Measurements from ENCODE around the gene C1QTNF6.
A peak's percentile ranks its signal among the peaks of the same experiment; 100 is the strongest.
"Not testable (repeated sequence)": the region's sequence is repeated elsewhere in the genome, so short reads cannot be mapped to it uniquely, and the experiment has no call there.

C1QTNF6 gene

GRCh38 chr22:37176464-37177061 lies 11.5 kb downstream of the C1QTNF6 start:
- peak in 8 of 14 donors; percentile 27 to 65 (median 46) for DNase-seq

DNA sequence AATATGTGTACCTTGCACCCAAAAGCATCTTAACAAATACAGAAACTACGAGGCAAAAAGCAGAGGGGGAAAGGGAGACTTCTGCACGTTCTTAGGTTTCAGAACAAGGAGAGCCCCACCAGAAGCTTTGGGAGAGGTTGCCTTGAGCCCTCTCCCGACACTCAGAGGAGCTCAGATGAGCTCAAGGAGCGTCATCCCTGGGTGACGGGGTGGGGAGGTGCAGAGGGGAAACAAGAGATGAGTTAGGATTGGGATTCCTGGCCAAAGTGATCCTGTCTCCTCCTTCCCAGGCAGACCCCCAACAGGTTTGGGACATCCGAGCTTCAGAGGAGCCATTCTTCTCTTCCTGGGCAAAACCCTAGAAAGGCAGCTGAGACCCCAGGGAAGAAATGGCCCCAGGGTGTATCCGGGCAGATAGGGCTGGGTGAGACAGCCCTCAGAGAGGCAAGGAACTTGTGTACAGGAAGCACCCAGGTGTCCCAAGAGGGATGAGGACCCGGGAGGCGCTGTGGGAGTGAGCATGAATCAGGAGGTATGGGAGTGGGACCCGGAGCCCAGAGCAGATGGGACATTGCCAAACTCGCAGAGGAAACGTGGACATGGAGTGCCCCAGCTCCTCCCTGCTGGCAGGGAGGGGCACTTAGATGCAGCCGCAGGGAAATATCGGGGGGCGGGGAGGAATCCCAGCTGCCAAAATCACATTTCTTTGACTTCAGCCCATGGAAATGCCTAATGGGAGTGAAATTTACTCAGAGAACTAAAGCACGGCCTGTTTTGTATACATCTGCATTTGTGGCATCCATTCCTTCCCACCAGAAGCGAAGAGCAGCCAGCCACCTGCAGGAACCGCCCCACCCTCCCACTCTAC lies 12.4 kb downstream of the C1QTNF6 start:
- no peak for DNase-seq

GRCh38 chr22:37174964-37175363 lies 13.1 kb downstream of the C1QTNF6 start:
- no peak for DNase-seq

GRCh38 chr22:37173709-37174108 lies 14.3 kb downstream of the C1QTNF6 start:
- no peak for DNase-seq

DNA sequence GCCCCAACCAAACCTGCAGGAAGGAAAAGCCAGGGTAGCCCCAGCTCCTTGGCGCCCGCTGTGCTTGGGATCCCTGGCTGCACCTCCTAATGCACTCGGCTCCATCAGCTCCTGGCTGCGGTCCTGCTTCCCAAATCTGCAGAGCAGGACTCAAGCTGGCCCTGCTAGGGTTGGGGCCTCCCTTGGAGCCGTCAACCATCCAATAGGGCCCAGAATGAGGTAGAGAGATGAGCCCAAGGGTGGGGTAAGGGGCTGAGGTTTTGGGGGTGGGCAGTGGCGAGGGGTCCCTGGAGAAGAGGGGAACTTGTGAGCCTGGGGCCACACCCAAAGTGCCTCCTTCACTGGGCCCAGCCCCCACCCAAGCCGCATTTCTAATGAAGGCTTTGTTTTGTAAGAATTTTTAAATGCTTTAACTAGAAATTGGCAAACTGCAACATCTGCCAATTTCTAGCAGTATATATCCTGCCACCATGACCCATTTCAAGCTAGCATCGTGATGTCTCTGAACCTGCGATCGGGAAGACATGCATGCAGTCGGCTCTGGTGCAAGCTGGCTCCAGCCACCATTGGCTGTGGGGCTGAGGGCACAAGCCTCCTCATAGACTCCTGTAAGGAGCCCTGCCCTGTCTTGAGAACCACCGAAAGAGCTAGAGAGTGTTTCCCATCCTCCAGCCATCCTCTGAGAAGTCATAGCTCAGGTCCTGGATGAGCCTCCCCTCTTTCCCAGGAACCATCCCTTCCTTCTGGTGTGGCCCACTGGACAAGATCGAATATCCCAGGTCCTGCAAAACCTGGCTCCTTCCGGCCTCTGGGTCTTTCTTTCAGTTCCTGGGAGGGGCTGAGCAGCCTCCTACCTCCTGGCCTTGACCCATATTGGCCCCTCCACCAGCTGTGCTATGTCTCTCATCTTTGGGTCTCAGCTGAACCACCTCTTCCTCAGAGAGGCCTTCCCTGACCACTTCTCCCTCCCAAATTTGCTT lies 15.5 kb downstream of the C1QTNF6 start:
- no peak for DNase-seq

GRCh38 chr22:37171662-37172061 lies 16.4 kb downstream of the C1QTNF6 start:
- DNase-seq: no peak

GRCh38 chr22:37170689-37171405 lies 17.2 kb downstream of the C1QTNF6 start:
- not testable (repeated sequence) for DNase-seq

GRCh38 chr22:37169947-37170688 lies 17.9 kb downstream of the C1QTNF6 start:
- no peak for DNase-seq

GRCh38 chr22:37169406-37169805 lies 18.6 kb downstream of the C1QTNF6 start:
- DNase-seq: no peak

DNA sequence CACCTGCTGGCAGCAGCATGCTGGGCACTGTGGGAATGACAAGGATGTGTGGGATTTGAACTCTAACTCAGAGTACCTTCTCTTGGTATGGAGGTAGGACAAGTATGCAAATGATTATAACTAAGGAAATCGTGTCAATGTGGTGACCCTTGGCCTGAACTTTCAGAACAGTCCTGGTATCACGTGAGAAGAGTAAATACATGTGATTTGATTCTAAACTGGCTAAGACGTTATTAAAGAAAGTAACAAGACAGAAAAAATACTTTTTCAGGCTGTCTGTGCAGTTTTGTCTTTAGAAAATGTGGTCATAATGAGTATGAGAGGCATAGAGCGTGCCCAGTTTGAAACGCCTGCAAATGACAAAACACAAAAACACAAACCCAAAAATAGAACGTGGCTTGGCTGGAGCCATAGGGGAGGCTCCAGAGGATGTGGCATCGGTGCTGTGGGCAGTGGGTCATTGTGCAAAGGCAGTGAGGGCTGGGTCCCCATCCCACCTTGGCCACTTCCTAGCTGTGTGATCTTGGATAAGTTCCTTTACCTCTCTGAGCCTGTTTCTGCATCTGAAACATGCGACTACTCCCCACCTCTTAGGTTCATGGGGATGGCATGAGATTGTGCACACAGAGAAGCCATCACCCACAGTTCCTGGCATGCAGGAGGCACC lies 19.9 kb downstream of the C1QTNF6 start:
- no peak for DNase-seq

GRCh38 chr22:37167176-37167980 lies 20.7 kb downstream of the C1QTNF6 start:
- no peak for DNase-seq

- DNase-seq: peak in 12 of 14 donors; percentile 9 to 72 (median 46)
Measured at GRCh38 chr22:37166675-37167066, 21.4 kb downstream of the C1QTNF6 start.

DNA sequence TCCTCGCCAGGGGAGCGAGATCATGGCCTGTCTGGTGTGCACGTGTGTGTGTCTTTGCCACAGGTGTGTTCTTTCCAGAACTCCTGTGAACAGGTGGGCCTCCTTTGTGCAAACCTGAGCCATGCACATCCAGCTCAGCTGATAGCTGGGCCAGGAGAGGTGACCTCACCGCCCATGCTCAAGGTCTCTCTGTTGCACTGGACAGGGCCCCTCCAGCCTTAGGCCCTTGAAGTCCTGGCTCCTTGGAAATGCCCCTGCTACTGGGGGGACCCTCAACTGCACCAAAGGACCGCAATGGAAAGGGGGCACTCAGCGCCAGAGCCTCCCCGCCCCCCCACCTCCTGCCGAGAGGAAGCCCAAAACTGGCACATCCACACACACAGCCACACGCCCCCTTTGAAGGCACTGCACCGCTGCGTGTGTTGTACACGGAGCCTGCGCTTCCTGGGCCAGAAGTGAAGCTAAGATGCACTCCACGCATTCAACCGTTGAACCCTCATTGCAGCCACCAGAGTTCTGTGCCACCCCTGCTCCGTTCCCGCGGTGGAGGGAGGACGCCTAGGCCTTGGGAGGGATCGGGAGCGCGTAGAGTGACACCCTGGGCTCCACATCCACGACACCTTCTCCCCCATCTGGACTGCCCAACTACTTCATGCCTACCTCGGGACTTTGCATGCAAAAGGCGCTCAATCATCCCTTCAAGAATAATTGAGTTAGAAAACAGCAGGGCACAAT lies 21.9 kb downstream of the C1QTNF6 start:
- peak in 1 of 14 donors; percentile 16 for DNase-seq

DNA sequence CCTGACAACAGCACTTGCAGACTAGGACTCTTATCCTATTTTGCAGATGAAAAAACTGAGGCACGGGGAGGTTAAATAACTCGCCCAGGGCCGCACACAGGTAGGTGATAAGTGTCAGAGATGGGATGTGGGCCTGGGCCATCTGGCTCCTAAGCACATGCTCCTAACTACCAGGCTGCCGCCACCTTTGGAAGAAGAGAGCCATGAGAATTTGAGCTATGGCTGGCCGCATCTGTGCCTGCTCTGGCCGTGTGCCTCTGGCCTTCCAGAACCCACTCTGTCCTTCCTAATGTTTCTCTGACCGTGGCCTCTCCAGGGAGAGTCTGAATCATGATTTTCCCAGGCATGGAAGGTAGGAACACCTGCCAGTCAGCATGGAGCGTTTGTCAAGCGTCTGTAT lies 23.0 kb downstream of the C1QTNF6 start:
- DNase-seq: no peak

DNA sequence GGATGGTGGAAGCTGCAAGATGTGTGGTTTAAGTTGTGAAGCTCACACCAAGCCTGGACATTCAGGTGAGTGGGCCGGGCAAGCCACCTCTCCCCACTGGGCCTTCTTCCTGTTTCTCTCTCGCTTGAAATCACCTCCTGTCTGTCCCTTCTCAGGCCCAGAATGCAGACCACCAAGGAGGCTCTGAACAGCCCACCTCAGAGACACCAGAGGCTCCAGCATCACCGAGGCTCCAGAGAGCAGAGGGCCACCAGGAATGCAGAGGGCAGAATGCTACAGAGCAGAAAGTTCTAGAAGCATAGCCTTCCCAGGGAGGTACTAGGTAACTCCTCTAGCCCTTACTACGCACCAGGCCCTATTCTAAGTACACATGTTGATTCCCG lies 23.6 kb downstream of the C1QTNF6 start:
- DNase-seq: no peak

DNA sequence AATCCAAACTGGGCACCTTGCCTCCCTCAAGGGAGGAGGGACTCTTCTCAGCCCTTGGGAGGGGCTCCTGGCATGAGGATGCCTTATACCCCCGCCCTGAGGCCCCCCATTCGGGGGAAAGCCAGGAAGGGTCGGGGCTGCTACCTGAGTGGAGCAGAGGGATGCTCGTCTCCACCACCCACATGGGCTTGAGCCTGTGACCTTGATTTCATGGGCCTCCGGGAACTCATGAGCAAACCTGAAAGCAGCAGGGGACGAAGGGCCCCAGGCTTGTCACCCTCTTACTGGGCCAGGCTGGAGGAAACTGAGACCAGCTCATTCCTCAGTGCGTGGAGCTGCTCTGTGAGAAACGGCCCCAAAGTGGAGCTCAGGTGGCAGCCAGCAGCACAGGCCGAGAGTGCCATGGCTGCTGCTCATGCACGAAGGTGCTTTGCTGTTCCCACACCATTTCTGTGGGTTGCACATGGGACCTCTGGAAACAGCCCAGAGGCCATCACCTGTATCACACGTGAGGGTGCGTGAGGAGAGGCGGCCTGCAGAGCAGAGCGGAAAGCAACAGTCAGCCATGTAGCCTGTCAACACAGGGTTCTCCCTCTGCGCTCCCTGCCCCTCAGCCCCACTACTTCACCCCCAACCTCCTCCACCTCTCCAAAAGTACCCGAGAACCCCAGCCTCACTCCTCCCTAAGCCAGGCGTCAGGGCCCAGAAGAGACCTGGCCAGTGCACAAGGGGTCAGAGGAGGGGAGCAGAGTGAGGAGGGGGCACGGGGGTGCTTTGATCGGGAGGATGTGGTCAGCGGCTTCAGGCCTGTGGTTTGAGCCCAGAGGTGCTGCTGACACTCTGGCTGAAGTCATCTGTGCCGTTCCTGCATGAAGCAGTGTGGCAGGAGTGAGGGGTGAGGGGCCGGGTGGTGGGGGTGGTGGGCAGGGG lies 24.2 kb downstream of the C1QTNF6 start:
- DNase-seq: no peak

DNA sequence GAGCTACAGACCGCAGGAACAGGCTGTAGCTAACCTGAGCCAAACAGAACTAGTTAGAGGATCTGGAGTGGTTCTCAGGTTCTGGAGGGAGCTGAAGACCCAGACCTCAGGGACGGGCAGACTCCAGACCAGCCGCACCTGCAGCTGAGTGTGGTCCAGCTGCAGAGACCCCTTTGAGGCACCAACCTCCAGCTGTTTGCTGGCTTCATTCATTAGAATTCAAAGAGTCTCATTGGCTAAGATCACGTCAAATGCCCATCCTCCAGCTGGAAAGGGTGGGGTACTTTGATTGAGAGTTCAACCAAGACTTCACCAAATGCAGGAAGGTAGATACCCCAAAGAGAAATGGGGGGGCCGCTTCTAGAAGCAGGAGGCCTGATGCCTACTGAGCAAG lies 25.0 kb downstream of the C1QTNF6 start:
- no peak for DNase-seq
